DMS114 treated with DMSO at 0.1 percent for 48 hours (cell line): ENCODE results near the gene GGT6.

Experiments
- DNase-seq: peaks from one replicate; lab custom pipeline; 2025; ENCODE audit not compliant: unreplicated experiment; lab: John Stamatoyannopoulos, UW

GGT6 gene

DNA sequence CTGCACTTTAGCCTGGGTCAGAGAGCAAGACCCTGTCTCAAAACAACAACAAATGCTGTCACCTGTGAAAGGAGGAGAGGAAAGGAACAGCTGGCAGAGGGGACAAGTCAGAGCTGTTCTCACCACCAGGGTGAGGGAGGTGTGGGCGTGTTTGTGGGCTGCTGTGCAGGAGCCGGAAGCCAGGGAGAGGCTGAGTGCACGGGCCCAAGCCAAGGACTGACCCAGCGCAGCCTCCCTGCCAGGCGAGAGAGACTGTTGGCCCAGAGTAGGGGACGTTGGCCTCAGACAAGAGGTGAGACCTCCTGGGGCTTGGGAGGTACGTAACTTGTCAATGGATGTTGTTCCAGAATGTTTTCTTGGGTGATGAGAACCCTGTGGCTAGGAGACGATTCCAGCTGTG, 51.0 kb downstream of the GGT6 start:
- no peak for DNase-seq

DNA sequence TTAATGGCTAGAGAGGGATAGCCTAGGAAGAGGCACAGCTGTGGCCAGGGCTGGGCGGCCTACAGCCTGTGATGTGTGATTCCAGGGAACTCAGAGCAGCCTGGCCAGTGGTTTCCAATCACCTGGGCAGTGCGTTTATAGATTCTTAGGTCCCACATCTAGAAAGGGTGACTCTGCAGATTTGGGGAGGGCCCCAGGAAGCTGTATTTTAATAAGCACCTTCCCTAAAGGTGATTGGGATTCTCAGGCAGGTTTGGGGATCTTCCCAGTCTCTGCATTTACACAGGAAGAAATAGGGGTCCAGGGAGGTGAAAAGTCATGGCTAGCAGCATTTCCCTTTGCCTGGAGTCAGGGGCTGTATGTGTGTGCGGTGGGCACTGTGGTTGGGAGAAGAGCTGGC, 52.2 kb downstream of the GGT6 start:
- no peak for DNase-seq

DNA sequence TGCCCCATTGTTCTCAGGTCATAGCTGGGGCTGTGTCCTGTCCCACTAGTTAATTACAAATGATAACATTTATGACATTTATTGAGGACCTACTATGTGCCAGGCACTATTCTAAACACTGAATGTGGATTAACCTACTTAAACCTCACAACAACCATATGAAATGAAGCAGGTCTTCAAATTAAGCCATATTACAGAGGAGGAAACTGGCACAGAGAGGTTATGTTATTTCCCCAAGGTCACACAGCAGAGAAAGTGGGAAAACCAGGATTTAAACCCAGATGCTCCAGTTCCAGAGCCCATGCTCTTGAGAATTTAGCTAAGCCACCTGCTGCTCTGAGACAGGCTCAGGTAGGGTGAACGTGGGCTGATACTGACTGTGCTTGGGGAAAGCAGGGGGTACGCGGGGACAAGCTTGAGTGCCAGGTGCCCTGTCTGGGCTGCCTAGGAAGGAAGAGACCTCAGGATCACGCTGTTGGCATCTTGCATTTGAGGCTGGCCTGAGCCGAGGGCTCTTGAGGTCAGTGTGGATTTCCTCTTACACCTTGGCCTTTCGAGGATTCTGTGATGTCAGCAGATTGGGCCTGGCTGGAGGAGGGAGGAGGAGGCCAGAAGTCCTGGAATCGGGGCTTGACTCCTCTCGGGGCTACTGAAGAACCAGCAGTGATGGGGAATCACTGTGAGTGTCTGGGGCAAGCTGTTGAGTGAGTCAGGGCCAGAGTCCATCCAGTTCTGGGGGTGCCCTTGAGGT, 52.8 kb downstream of the GGT6 start:
- no peak for DNase-seq
